NCI-H69 (cell line): ENCODE data around the gene GALT.

ENCODE experiments used
- DNase-seq: peaks from one replicate; lab custom pipeline; 2025; lab: John Stamatoyannopoulos, UW

The GALT gene

DNA sequence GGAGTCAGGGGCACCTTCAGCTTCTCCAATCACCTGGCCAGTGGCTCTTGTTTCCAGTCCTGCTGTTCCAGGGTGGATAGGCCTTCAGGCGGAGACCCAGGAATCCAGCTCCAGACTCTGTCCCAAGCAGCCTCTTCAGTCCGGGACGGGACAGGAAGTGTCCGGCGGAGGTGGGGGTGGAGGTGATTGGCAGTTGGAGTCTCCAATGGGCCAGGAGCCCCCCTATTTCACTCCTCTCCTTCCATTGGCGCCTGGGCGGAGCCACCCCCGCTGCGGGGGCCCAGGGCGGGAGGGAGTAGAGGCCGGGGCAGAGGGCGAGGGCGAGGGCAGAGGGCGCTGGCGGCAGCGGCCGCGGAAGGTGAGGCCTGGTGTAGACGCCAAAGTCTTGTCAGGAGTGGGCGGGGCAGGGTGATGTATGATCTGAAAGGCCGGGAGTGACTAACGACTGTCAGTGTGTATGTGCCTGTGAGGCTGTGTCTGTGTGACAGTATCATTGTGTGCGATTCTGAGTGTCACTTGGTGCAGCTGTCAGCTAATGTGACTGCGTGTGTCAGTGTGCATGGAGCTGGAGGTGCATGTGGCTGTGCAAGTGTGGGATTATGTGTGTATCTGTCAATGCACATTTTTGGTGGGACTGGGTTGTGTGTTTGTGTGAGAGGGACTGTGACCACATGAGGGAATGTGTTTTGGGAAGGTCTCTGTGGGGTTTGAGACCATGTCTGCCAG, 5.6 kb downstream of the GALT start, which contains the start of gene IL11RA:
Gene IL11RA, plus strand, starts transcription at position 310 of the 726 bp plus-strand sequence. CDS start 3,033 bp downstream, outside the sequence.
- peak; percentile 72 for DNase-seq

DNA sequence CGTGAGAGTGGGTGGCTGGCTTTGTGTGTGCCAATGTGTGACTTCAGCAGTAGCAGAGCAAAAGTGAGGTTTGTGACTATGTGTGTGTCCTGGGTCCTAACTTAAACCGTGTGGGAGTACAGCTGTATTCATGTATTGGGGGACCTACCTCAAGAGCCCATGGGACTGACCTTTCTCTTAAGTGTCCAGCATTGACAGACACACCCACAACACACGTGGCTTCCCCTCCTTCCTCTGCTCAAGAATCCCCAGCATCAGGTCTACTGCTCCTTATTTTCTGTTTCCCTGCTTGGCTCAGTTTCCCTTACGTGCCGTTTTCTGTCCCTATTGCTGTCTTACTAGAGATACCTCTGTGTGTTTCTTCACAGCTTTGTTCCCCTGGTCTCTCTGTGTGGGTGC, 6.1 kb downstream of the GALT start:
- no peak for DNase-seq

DNA sequence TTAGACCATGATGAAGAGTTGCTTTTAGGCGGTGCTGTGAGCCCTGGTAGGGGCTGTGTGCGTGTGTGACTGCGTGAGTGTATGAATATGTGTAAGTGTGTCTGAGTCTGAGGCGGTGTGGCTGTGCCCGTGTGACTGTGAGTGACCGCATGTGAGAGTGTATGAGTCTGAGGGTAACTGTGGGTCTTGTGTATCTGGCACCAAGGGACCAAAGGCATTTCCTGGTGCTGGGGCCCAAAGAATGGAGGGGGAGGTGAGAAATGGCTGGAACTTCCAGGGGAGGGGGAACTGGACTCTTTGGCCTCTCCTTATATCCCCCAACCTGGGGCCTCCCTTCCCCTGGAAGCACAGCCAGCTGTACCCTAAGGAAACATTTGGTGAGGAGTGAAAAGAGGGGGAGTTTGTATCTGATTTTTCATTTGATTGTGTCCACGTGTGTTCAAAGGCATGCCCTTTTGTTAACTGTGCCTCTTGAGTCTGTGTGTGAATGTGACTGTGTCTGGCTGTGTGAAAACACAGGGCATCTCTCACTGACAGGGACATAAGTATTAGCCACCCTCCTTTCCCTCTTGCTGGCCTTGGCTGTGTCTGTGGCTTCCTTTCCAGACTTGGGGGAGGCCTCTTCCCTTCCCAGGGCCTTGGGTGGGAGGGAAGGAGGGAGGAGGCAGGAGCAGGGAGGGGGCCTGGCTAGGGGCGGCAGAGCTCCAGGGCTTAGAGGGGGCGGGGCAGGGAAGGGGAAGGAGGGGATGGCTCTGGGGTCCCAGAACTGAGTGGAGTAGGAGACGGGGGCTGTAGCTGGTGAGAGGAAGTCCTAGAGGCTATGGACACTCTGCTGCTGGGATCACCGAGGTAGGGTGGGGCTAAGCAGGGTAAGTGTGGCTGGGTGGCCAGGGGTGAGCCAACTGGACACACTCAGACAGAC, 6.9 kb downstream of the GALT start:
- no peak for DNase-seq

DNA sequence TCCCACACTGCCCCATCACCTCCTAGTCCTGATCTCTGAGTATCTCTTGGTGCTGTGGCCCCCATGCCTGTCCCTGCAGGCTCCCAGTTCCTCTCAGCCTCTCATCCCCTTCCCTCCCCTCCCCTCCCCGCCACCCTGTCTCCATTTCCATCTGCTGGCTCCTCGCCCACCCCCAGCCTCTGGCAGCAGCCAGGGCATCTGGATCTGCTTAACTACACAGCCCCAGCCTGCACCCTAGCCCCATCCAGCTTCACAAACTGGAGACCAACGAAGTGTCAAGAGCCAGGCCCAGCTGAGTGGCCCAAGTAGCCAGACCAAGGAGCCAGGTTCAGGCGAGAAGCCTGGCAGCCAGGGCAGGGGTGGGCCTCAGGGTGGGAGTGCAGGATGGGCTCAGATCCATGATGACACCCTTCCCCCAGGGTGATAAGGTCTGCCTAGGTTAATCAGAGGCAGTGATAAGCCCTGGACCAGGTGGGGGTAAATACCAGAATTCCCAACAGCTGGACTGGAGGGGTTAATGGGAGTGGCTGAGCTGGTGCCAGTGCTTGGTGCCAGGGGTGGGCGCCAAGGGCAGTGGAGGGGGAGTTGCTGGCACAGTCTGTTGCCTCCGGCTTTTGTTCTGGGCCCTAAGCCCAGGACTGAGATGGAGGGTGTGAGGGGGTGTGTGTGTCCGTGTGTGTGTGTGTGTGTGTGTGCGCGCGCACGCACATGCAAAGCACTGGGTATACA, 8.0 kb downstream of the GALT start:
- peak; percentile 82 for DNase-seq

DNA sequence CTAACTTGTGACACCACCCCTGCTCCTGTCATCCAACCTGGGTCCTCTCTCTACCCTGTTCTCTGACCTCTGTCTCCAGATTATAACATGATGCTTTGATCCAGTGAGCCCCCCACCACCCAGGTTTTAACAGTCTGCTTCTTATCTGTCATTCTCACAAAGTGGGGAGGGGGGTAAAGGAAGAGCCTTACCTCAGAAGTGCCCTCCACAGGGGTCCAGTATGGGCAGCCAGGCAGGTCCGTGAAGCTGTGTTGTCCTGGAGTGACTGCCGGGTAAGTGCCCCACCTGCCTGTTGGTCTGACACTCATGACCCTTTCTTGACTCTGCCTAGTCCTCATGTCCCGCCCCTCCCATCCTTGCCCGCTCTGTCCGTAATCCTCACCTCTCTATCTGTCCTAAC, 8.9 kb downstream of the GALT start:
- DNase-seq, result no peak

DNA sequence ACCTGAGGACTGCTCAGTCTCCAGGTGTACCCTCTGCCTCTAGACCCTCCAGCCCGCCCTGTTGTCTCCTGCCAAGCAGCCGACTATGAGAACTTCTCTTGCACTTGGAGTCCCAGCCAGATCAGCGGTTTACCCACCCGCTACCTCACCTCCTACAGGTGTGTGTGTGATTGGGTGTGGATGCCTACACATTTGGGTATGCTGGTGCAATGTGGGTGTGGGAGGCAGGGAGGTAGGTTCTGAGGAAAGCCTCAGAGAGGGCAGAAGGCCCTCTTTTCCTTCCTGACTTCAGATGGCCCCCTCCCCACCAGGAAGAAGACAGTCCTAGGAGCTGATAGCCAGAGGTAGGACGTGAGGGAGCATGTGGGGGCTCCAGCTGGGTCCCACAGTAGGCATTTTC, 10.5 kb downstream of the GALT start:
- DNase-seq, result no peak

DNA sequence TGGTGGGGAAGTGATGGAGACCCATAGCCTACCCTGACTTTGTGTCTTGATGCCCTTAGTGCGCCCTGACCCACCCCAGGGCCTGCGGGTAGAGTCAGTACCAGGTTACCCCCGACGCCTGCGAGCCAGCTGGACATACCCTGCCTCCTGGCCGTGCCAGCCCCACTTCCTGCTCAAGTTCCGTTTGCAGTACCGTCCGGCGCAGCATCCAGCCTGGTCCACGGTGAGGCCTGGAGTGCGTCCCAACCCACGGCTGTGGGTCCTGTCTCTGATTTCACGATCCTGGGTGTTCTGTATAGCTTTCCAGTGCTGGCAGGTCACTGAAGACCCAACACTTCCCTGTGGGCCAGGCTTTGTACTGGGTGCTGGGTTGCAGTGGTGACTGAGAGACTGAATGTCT, 12.0 kb downstream of the GALT start:
- DNase-seq, result no peak

DNA sequence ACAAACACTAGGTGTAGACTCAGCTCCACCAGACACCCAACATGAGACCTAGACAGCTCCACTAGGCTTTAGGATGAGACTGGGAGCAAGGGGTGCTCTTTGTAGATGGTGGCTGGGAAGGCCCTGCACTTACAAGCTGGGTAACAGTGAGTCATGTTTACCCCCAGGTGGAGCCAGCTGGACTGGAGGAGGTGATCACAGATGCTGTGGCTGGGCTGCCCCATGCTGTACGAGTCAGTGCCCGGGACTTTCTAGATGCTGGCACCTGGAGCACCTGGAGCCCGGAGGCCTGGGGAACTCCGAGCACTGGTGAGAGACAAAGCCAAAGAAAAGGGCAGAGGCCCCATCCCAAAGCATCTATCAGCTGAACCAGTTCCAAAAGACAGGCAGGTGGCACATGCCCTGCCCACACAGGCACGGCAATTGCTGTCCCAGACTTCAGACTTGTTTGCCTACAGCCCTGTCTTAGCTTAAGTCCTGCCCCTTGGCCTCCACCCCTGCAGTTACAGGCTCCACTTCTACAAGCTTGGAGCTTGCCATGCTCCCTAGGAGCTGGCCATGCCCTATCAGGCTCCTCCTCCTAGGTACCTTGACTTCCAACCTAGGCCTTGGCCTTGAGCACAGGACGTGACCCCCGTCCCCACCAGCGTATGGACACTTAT, 13.2 kb downstream of the GALT start:
- peak; percentile 74 for DNase-seq

DNA sequence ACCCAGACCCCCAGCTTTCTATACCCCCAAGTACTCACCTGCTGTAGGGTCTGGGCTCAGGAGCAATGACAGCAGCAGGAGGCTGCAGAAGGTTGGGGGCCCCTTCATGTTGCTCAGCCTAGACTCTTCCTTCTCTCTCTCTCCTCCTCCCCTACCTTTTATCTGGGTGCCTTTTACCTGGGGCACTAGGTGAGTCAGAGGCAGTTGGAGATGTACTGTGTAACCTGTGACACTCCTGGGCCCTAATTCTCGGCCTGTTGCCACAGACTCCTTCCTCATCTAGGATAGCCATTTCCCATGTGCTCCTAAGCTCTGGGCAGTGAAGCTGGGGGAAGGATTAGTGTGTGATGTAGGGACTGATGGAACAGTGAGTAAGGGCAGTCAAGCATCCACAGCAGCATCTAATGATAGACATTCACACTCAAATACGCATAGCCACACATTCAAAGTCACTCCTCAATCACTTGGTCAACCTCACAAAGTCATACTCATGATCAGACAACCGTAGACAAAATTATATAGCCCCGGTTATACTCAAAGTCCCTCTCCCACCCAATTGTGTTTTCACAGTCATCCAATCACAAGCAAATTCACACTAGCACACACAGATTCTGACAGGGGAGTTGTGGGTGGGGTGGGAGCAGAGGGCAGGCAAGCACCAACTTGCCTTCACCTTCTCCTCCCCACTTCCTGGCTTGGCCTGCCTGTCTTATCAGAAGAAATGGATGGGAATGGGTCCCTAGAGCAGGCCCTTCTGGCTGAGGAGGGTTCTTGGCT, 16.2 kb downstream of the GALT start, which contains the start of gene CCL27:
Gene CCL27, minus strand, starts transcription at position 132 of the 777 bp plus-strand sequence. Its CDS starts 24 bp downstream, at position 108.
- no peak for DNase-seq

DNA sequence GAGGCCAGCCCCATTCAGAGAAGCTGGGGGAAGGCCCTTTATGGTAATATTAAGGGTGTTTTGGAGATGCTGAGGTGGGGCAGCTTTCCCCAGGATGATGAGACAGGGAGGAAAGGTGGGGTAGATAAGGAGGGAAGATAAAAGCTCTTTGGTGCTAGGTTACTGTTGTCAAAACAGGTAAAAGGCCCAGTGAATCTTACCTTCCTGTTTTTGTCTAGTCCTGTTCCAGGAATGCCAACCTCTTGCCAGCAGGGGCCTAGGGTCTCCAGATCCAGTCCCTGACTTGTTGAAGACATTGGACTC, 16.8 kb downstream of the GALT start:
- DNase-seq, result no peak

DNA sequence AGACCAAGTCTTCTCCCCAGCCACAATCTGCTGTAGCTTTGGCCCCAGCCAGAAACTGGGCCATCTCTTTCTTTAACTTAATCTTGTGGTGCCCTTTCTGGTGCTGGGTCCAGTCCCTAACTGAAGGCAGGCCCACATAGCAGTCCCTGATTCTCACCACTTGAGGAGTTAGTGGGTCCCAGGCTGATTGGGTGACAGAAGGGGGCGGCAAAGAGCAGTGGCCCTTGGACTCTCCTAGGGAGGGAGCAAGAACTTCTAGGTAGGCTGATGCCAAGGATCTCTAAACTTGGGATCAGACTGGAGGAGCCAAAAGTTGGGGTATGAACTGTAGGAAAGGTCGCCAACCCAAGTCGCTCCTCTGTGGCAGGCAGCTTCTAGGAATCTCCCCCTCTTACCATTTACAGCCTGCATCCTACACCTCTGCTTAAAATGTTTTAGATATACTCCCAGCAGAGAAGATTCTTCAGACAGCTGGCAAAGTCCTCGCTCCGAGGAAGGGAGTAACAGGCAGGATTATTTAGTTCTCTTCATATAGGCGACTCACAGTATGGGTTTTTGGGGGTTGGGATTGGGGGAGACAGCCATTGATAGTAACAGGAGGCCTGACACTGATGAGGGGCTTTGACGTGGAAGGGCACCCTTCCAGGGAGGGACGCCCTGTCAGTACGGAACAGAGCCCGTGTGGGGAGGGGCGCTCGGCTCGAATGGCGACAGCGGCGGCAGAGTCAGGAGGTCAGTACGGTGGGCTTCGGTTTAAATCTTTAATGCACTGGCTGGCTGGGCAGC, 18.0 kb downstream of the GALT start:
- DNase-seq, result peak; percentile 73

DNA sequence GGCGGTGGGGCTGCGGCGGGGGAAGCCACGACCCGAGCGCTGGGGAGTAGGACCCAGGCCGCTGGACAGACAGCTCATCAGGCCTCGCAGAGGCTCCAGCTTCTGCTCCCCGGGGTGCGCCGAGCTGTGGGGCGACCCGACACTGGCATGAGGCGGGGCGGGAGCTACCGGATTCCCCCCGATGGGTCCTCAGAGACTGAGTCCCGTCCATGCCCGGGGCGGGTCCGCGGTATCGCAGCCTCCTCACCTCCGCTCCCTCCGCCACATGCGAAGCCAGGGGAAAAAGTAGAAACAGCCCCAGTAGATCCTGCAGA, 18.5 kb downstream of the GALT start:
- DNase-seq, result no peak

DNA sequence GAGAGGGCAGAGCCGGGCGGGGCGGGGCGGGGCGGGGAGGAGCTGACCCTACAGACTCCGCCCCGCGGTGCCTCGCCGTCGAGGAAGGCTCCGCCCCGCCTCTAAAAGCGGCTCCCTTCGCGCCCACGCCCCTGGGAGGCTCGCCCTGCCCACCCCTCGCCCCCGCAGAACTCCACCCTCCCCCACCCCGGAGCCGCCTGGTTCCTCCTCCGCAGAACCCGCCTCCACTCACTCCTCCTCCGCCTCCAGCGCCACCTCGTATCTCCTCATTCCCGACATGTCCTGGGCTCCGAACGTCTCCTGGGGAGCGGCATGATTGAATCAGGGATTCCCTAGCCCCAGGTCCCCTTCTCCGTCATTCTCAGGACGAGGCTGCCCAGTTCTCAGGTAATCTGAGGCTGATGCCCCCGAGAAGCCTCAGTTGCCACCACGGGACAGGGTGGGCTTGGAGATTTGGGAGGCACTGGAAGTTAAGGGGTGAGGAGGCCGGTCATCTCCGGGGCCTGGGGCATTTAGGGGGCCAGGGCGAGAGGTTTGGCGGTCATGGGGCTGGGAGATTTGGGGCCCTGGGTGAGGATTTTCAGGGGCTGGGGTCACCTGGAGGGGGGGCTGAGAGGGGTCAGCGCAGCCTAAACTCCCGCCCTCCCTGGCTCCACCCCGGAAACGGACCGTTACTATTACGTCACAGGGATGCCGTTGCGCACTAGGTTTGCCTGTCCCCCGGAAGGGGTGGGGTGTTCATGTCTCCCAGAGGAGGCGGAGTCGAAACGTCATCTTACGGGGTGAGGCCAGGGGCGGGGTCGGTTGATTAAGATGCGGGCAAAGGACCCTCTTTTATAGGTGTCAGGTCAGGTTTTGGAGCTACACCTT, 19.1 kb downstream of the GALT start:
- DNase-seq, result peak; percentile 98

DNA sequence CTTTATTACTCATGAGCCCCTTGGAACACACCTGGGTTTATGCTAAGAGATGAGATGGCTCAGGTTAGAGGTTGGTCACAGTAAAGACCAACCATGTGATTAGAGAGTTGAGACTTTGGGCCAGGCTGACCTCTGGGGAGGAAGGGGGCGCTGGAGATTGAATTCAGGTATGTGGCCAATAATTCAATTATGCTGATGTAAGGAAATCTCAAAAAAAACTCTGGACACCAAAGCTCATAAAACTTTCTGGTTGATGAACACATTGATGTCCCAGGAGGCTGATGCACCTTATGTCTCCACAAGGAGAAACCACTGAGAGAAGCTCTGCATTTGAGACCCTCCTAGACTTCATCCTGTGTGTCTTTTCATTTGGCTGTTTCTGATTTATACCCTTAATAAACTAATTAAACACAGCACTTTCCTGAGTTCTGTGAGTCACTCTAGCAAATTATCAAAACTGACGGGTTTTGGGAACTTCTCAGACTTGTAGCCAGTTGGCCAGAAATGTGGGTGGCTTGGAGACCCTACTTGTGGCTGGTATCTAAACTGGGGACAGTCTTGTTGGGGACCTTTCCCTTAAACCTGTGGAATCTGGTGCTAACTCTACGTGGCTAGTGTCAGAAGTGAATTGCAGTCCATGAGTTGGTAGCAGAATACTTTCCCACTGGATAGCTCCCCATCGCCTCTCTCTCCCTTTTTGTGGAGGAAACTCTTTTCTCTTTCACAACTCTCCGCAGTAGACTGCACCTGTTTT, 23.5 kb downstream of the GALT start:
- DNase-seq, result no peak

DNA sequence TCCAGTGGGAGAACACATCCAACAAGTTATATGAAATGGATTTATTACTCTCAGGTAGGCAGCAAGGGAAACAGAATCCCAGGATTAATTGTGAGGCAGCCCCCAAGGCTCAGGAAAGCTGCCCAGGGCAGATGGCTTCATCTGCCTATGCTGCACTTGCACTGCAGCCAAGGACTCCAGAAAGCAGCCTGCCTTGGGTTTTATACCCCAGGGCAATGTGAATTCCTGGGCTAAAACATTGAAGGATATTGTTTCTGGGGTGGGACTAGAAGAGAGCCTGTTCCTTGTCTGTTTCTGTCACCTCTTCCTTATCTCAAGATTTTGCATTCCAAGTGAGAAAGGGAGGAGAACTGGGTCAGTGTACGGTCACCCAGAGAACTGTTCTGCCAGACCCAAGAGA, 24.8 kb downstream of the GALT start:
- no peak for DNase-seq

DNA sequence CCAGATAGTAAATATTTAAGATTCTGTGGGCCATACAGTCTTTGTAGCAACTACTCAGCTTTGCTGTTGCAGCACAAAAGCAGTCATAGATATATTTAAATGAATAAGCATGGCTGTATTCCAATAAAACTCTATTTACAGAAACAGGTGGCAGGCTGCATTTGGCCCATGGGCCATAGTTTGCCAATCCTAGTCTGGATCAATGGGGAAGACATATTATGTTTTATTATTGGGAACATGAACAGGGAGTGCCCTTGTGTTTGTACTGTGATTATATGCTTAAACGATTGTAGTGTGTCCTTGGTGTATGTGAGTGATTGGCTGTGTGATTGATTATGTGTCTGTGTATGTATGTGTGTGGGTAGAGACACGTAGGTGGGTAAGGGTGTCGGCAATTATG, 28.0 kb downstream of the GALT start:
- no peak for DNase-seq

DNA sequence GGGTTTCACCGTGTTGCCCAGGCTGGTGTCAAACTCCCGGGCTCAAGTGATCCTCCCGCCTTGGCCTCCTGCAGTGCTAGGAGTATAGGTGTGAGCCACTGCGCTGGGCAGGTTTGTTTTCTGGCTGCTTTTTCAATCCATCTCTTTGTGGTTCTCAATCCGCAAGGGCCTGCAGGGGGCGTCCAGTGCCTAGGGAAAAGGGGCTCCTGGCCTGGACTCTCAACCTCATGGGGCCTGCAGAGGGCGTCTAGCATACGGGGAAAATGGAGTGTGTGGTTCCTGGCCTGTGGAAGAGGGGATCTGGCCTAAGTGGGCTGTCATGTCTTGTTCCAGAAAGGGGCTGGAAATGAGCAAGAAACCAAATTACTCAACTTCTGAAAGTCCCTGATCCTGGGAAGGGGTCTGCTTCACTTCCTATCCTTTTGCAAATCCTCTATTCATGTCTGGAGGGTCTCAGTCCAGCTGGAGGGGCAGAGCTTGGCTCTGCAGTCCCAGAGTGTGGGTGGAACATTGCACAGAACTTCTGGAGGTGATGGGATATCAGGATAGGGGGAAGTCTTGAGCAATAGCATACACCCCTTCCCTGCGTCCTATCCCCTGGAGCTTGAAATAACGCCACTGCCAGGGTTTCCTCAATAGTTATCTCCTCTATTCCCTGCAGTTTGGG, 28.7 kb downstream of the GALT start:
- DNase-seq, result peak; percentile 88

DNA sequence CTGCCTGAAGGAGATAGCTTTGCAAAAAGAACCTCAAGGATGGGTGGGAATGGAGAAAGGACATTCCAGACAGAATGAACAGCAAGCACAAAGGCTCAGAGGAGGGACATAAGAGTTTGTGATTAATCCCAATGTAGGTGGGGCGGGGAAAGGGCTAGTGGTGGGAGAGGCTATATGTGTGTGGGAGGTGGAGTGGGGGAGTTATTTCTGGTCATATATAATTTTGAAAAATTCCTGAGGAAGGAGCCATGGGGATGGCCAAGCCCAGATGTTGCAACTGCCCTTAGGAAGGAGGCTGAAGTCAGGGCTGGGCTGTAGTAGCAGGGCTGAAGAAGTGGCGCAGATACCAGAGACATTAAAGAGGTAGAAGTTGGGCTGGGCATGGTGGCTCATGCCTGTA, 29.4 kb downstream of the GALT start:
- no peak for DNase-seq
